HG02588 (cell line): Measurements from ENCODE around the gene APOBR.

Experiments used
- ATAC-seq: cut with Tn5 transposase; IDR thresholded peaks from one replicate; pipeline ENCODE4 v1.9.1; 2021; ENCODE audit warnings: mild to moderate bottlenecking, moderate library complexity; ENCODE audit not compliant: unreplicated experiment

APOBR gene

DNA sequence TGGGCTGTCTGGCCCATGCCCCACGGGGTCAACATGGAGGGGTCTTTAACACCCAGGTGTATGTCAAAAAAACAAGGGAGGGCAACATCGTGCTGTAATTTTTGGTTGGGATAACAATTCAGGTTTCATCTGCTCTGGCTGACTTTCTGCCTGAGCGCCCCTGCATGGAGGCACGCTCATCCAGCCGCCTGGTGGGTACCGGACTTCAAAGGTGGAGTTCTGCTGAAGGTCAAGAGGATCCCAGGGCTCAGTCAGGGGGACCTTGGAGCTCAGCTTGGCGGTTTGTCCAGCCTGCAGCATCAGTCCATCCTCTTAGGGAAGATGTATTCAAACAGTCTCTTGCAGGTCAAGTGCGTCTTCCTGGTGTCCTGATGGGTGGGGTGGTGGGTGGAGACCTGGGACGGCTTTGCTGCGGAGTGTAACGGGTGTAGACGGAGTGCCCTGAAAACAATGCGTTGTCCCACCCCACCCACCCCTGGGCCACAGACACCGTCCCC is 53.9 kb downstream of the APOBR start:
- ATAC-seq: no peak
